ENCODE measurements around the gene TNFRSF11A.

GRCh38 chr18:62435435-62436031 is 110.4 kb downstream of the TNFRSF11A start:
- TF ChIP-seq CTCF (IDR thresholded peaks at IDR 0.05 in 4 of 5, conservative IDR thresholded peaks at IDR 0.05 in 1 of 5) (no peak), POLR2A (IDR thresholded peaks at IDR 0.05) (no peak)

All from gastrocnemius medialis (tissue), 4 donors.